AML-193 (cell line): ENCODE measurements around the gene FZR1.

Experiments
- DNase-seq, 2 experiments: peaks; one replicate each; lab custom pipeline; 2025; lab: John Stamatoyannopoulos, UW

FZR1 gene

GRCh38 chr19:3531716-3532115 lies 25.6 kb downstream of the FZR1 start:
- DNase-seq, result no peak

GRCh38 chr19:3532154-3532786 lies 26.2 kb downstream of the FZR1 start:
- DNase-seq, result no peak

GRCh38 chr19:3533033-3533432 lies 26.9 kb downstream of the FZR1 start:
- no peak for DNase-seq

GRCh38 chr19:3533563-3534216 lies 27.6 kb downstream of the FZR1 start:
- DNase-seq, result no peak

GRCh38 chr19:3534375-3535234 lies 28.5 kb downstream of the FZR1 start:
- no peak for DNase-seq

GRCh38 chr19:3535235-3535535 lies 29.1 kb downstream of the FZR1 start:
- DNase-seq, result no peak

GRCh38 chr19:3535563-3535965 lies 29.5 kb downstream of the FZR1 start:
- no peak for DNase-seq

GRCh38 chr19:3535981-3536380 lies 29.9 kb downstream of the FZR1 start:
- no peak for DNase-seq

GRCh38 chr19:3536429-3537100 lies 30.5 kb downstream of the FZR1 start:
- no peak for DNase-seq

- DNase-seq, result no peak
These were observed 31.0 kb downstream of the FZR1 start for GRCh38 chr19:3537101-3537437.

GRCh38 chr19:3537438-3538240 lies 31.5 kb downstream of the FZR1 start:
- DNase-seq, result no peak

GRCh38 chr19:3538258-3538929 lies 32.3 kb downstream of the FZR1 start:
- no peak for DNase-seq

GRCh38 chr19:3538965-3539755 lies 33.0 kb downstream of the FZR1 start, which contains the start of gene TEKTIP1:
TSS of gene TEKTIP1 (plus strand) at chr19:3539174. CDS start at chr19:3539178, 4 bp downstream.
- no peak for DNase-seq

- no peak for DNase-seq
These were observed 33.6 kb downstream of the FZR1 start for GRCh38 chr19:3539756-3540118.

GRCh38 chr19:3543150-3544057 lies 37.3 kb downstream of the FZR1 start:
- no peak for DNase-seq

- DNase-seq, result no peak
These were observed 37.9 kb downstream of the FZR1 start for GRCh38 chr19:3544058-3544376.

- DNase-seq, result peak; percentile 10 to 37
These were observed 38.9 kb downstream of the FZR1 start for GRCh38 chr19:3544742-3545668.

- no peak for DNase-seq
These were observed 39.5 kb downstream of the FZR1 start for GRCh38 chr19:3545669-3546034.

- no peak for DNase-seq
These were observed 40.0 kb downstream of the FZR1 start for GRCh38 chr19:3546119-3546518.
